ENCODE data around the gene MRPL43. TPM values are rescaled to one million over a fixed set of nuclear protein-coding genes. Genes with fewer than 3 reads are reported as not detected.

The MRPL43 gene
- total and polyA plus RNA-seq, 4 donors, result 30.5 to 76.0 (median 57.8) TPM

DNA sequence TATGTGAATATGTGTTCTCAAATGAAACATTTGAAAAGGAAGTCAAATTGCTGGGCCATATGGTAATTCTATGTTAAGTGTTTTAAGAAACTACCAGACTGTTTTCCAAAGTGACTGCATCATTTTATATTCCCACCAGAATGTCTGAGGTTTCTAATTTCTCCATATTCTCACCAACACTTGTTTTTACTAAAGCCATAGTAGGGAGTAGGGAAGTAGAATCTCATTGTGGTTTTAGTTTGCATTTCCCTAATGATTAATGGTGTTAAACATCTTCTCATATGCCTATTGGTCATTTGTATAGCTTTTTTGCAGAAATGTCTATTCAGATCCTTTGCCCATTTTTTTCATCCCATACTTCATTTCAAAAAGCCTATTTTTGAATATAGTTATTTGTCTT, 27.0 kb downstream of the MRPL43 start:
- TF ChIP-seq FOXA1 (IDR thresholded peaks at IDR 0.05), result no peak
- no peak for TF ChIP-seq SP1 (IDR thresholded peaks at IDR 0.05)
- TF ChIP-seq, protein P1, sequence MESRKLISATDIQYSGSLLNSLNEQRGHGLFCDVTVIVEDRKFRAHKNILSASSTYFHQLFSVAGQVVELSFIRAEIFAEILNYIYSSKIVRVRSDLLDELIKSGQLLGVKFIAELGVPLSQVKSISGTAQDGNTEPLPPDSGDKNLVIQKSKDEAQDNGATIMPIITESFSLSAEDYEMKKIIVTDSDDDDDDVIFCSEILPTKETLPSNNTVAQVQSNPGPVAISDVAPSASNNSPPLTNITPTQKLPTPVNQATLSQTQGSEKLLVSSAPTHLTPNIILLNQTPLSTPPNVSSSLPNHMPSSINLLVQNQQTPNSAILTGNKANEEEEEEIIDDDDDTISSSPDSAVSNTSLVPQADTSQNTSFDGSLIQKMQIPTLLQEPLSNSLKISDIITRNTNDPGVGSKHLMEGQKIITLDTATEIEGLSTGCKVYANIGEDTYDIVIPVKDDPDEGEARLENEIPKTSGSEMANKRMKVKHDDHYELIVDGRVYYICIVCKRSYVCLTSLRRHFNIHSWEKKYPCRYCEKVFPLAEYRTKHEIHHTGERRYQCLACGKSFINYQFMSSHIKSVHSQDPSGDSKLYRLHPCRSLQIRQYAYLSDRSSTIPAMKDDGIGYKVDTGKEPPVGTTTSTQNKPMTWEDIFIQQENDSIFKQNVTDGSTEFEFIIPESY (IDR thresholded peaks at IDR 0.05), result no peak
- TF ChIP-seq HNF4A (conservative IDR thresholded peaks at IDR 0.05), result no peak
- TF ChIP-seq, protein P2, sequence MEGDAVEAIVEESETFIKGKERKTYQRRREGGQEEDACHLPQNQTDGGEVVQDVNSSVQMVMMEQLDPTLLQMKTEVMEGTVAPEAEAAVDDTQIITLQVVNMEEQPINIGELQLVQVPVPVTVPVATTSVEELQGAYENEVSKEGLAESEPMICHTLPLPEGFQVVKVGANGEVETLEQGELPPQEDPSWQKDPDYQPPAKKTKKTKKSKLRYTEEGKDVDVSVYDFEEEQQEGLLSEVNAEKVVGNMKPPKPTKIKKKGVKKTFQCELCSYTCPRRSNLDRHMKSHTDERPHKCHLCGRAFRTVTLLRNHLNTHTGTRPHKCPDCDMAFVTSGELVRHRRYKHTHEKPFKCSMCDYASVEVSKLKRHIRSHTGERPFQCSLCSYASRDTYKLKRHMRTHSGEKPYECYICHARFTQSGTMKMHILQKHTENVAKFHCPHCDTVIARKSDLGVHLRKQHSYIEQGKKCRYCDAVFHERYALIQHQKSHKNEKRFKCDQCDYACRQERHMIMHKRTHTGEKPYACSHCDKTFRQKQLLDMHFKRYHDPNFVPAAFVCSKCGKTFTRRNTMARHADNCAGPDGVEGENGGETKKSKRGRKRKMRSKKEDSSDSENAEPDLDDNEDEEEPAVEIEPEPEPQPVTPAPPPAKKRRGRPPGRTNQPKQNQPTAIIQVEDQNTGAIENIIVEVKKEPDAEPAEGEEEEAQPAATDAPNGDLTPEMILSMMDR (IDR thresholded peaks at IDR 0.05; ENCODE audit: low read depth, low read length, missing input control), result no peak
- TF ChIP-seq RAD21 (IDR thresholded peaks at IDR 0.05), result no peak
- TF ChIP-seq MAX (IDR thresholded peaks at IDR 0.05), result no peak
- TF ChIP-seq TAF1 (conservative IDR thresholded peaks at IDR 0.05), result no peak
- no peak for TF ChIP-seq EGR1 (IDR thresholded peaks at IDR 0.05; ENCODE audit: low read depth in 2 of 2)
- no peak for TF ChIP-seq HNF4G (IDR thresholded peaks at IDR 0.05)
- TF ChIP-seq JUND (IDR thresholded peaks at IDR 0.05), result no peak
- no peak for TF ChIP-seq FOXA2 (IDR thresholded peaks at IDR 0.05)
- TF ChIP-seq RXRA (IDR thresholded peaks at IDR 0.05), result no peak
- TF ChIP-seq REST (IDR thresholded peaks at IDR 0.05), result no peak
- TF ChIP-seq NR2F2 (IDR thresholded peaks at IDR 0.05), result no peak

GRCh38 chr10:100948916-100949315, 38.4 kb downstream of the MRPL43 start:
- Histone ChIP-seq H3K27ac (ENCODE audit: low read depth in 1 of 2, low read length in 2 of 2) (no peak overlapping the region), H3K4me1 (ENCODE audit: control insufficient read depth in 4 of 4, insufficient read depth in 4 of 4, low read length in 3 of 4) (no peaks in the 10 kb centered on the region), H3K36me3 (ENCODE audit: control insufficient read depth in 4 of 4, insufficient read depth in 3 of 4, low read depth in 1 of 4, low read length in 3 of 4) (peaks cover 13 to 64% (median 45%) of the 10 kb centered on the region in 4 donors), H3K4me3 (ENCODE audit: low read depth in 1 of 3, low read length in 3 of 3) (no peak overlapping the region), H3K9ac (ENCODE audit: low read depth in 1 of 2, low read length in 2 of 2) (no peak overlapping the region), H3K9me3 (ENCODE audit: control insufficient read depth in 4 of 4, low read length in 3 of 4) (no peaks in the 10 kb centered on the region), H3K27me3 (ENCODE audit: control insufficient read depth in 4 of 4, insufficient read depth in 4 of 4, low read length in 3 of 4) (no peaks in the 10 kb centered on the region)
- WGBS, result 98% methylated on average over 3 of the region's 3 CpGs
- no peak for DNase-seq (ENCODE audit: low spot score)
- TF ChIP-seq RXRA (IDR thresholded peaks at IDR 0.05) (no peak), GABPA (IDR thresholded peaks at IDR 0.05 in 1 of 2, conservative IDR thresholded peaks at IDR 0.05 in 1 of 2) (no peak), FOXA1 (IDR thresholded peaks at IDR 0.05) (no peak), MAX (IDR thresholded peaks at IDR 0.05) (no peak), RAD21 (IDR thresholded peaks at IDR 0.05) (no peak), FOXA2 (IDR thresholded peaks at IDR 0.05) (no peak), TAF1 (conservative IDR thresholded peaks at IDR 0.05) (no peak), HNF4A (conservative IDR thresholded peaks at IDR 0.05) (no peak), REST (IDR thresholded peaks at IDR 0.05) (no peak), SP1 (IDR thresholded peaks at IDR 0.05) (no peak), HNF4G (IDR thresholded peaks at IDR 0.05) (no peak), JUND (IDR thresholded peaks at IDR 0.05) (no peak), NR2F2 (IDR thresholded peaks at IDR 0.05) (no peak), EGR1 (IDR thresholded peaks at IDR 0.05; ENCODE audit: low read depth in 2 of 2) (no peak)
- TF ChIP-seq, protein P3, sequence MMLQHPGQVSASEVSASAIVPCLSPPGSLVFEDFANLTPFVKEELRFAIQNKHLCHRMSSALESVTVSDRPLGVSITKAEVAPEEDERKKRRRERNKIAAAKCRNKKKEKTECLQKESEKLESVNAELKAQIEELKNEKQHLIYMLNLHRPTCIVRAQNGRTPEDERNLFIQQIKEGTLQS (IDR thresholded peaks at IDR 0.05), result no peak
- TF ChIP-seq, protein P1 (IDR thresholded peaks at IDR 0.05), result no peak

More for the DNA sequence above, 27.0 kb downstream of the MRPL43 start:
- Histone ChIP-seq H3K4me1 (ENCODE audit: control insufficient read depth in 4 of 4, insufficient read depth in 4 of 4, low read length in 3 of 4) (peaks cover 0 to 13% (median 7%) of the 10 kb centered on the region in 4 donors), H3K9me3 (ENCODE audit: control insufficient read depth in 4 of 4, low read length in 3 of 4) (no peaks in the 10 kb centered on the region), H3K4me3 (ENCODE audit: low read depth in 1 of 3, low read length in 3 of 3) (no peak overlapping the region), H3K36me3 (ENCODE audit: control insufficient read depth in 4 of 4, insufficient read depth in 3 of 4, low read depth in 1 of 4, low read length in 3 of 4) (peaks cover 3 to 41% (median 26%) of the 10 kb centered on the region in 4 donors), H3K27me3 (ENCODE audit: control insufficient read depth in 4 of 4, insufficient read depth in 4 of 4, low read length in 3 of 4) (no peaks in the 10 kb centered on the region), H3K9ac (ENCODE audit: low read depth in 1 of 2, low read length in 2 of 2) (no peak overlapping the region), H3K27ac (ENCODE audit: low read depth in 1 of 2, low read length in 2 of 2) (no peak overlapping the region)
- no peak for DNase-seq (ENCODE audit: low spot score)
